Activated B cell treated with CpG ODN at 0.5 μM for 24 hours (primary cell): Measurements from ENCODE around the gene RALA. TPM values are rescaled to one million over a fixed set of nuclear protein-coding genes. Genes with fewer than 3 reads are reported as not detected.
A peak's percentile ranks its signal among the peaks of the same experiment; 100 is the strongest.

Source experiments
- ATAC-seq: fragments of 200-7000 bp; cut with Tn5 transposase; one replicate; pipeline ENCODE4 v1.10.0; 2021; ENCODE audit warnings: low read depth, mild to moderate bottlenecking, moderate library complexity
- CTCF ChIA-PET: fragments of 350-600 bp; sonication (Branson Sonifier 250); formaldehyde crosslinking; loops from one replicate; lab custom pipeline; 2021; ENCODE audit warnings: antibody characterized with exemption; lab: Charles Lee
- POLR2A ChIA-PET: fragments of 350-600 bp; sonication (Branson Sonifier 250); formaldehyde crosslinking; loops from one replicate; lab custom pipeline; 2021; ENCODE audit warnings: antibody characterized with exemption; lab: Charles Lee
- DNase-seq: peaks from one replicate; pipeline ENCODE4 v3.0.0; 2022
- H3K27ac Mint-ChIP-seq: one replicate; pipeline ENCODE4 v1.8.0; 2020; ENCODE audit warnings: mixed read lengths
- H3K27me3 Mint-ChIP-seq: one replicate; pipeline ENCODE4 v1.8.0; 2021; ENCODE audit warnings: mixed read lengths
- H3K36me3 Mint-ChIP-seq: one replicate; pipeline ENCODE4 v1.8.0; 2021; ENCODE audit warnings: low read depth, mixed read lengths
- H3K4me1 Mint-ChIP-seq: one replicate; pipeline ENCODE4 v1.8.0; 2021; ENCODE audit warnings: mixed read lengths
- H3K4me3 Mint-ChIP-seq: one replicate; pipeline ENCODE4 v1.8.0; 2020; ENCODE audit warnings: mild to moderate bottlenecking, mixed read lengths
- H3K9me3 Mint-ChIP-seq: one replicate; pipeline ENCODE4 v1.8.0; 2020; ENCODE audit warnings: mixed read lengths
- CTCF ChIP-seq: fragments of 200-600 bp; IDR thresholded peaks from one replicate; pipeline ENCODE4 v1.8.0; 2022; ENCODE audit warnings: antibody characterized with exemption, mild to moderate bottlenecking
- intact Hi-C: fragments of 100-400 bp; cut with micrococcal nuclease; formaldehyde crosslinking; loops from one replicate; pipeline ENCODE4 v1.15.1; 2024
- total RNA-seq: library from RNA; stranded (reverse); gene quantifications from 2 replicates; pipeline ENCODE4 v1.2.3, GENCODE V29; 2022

The RALA gene
- total RNA-seq, 1 donor from 2014 or later: 37.3 TPM

- no peaks in the 10 kb centered on the region for H3K9me3 Mint-ChIP-seq
- TF ChIP-seq CTCF: no peak
- intact Hi-C loops: loop anchor here (1.0 to 10.0 kb wide), 8 partner anchors 13 to 1558 kb away; partner anchors contain the start of genes MPLKIP, RALA, STARD3NL and VPS41
- H3K4me3 Mint-ChIP-seq: peak overlapping the region; percentile 89
- peak overlapping the region; percentile 94 for H3K27ac Mint-ChIP-seq
- ATAC-seq: peak; percentile 89
- peaks cover 12% of the 10 kb centered on the region for H3K36me3 Mint-ChIP-seq
- CTCF ChIA-PET: interaction anchor here (1.1 to 6.1 kb wide), 2 partner anchors 13 to 153 kb away, joined by 4 to 53 read pairs; no protein-coding TSS in a partner anchor
- POLR2A ChIA-PET: interaction anchor here (0.5 to 4.4 kb wide), 11 partner anchors 11 to 824 kb away, joined by 3 to 80 read pairs (median 8); partner anchors contain the start of genes CDK13, MPLKIP, RALA and SUGCT
- DNase-seq: peak; percentile 95
- no peaks in the 10 kb centered on the region for H3K27me3 Mint-ChIP-seq
- peaks cover 52% of the 10 kb centered on the region for H3K4me1 Mint-ChIP-seq
Observed at GRCh38 chr7:39732837-39733804, 109.7 kb downstream of the RALA start.

- no peak for TF ChIP-seq CTCF
- no peaks in the 10 kb centered on the region for H3K27me3 Mint-ChIP-seq
- no peaks in the 10 kb centered on the region for H3K9me3 Mint-ChIP-seq
- ATAC-seq: peak; percentile 7
- DNase-seq: no peak
- POLR2A ChIA-PET: interaction anchor here (0.7 to 4.4 kb wide), 9 partner anchors 111 to 891 kb away, joined by 3 to 80 read pairs (median 8); partner anchors contain the start of genes CDK13, MPLKIP, RALA and SUGCT
- peak overlapping the region; percentile 89 for H3K4me3 Mint-ChIP-seq
- peaks cover 13% of the 10 kb centered on the region for H3K36me3 Mint-ChIP-seq
- peaks cover 52% of the 10 kb centered on the region for H3K4me1 Mint-ChIP-seq
- CTCF ChIA-PET: interaction anchor here (1.0 to 6.1 kb wide), 5 partner anchors 11 to 154 kb away, joined by 3 to 53 read pairs (median 6); no protein-coding TSS in a partner anchor
- intact Hi-C loops: loop anchor here (1.0 to 10.0 kb wide), 8 partner anchors 12 to 1559 kb away; partner anchors contain the start of genes MPLKIP, RALA, STARD3NL and VPS41
- peak overlapping the region; percentile 94 for H3K27ac Mint-ChIP-seq
Observed at GRCh38 chr7:39733881-39734632, 110.7 kb downstream of the RALA start.

GRCh38 chr7:39734633-39735004, 111.2 kb downstream of the RALA start:
- H3K27ac Mint-ChIP-seq: peak overlapping the region; percentile 94
- intact Hi-C loops: loop anchor here (10.0 kb wide), 1 partner anchor 1560 kb away; the partner anchor contains the start of gene STARD3NL
- H3K4me1 Mint-ChIP-seq: peaks cover 52% of the 10 kb centered on the region
- TF ChIP-seq CTCF: no peak
- ChIA-PET CTCF (interaction anchor here (1.0 to 6.1 kb wide), 4 partner anchors 11 to 154 kb away, joined by 3 to 53 read pairs (median 10); no protein-coding TSS in a partner anchor), POLR2A (interaction anchor here (0.7 to 4.4 kb wide), 5 partner anchors 112 to 892 kb away, joined by 3 to 80 read pairs (median 8); partner anchors contain the start of genes CDK13, RALA and SUGCT)
- DNase-seq (no peak), ATAC-seq (no peak)
- H3K36me3 Mint-ChIP-seq: peaks cover 13% of the 10 kb centered on the region
- no peaks in the 10 kb centered on the region for H3K9me3 Mint-ChIP-seq
- peak overlapping the region; percentile 89 for H3K4me3 Mint-ChIP-seq
- no peaks in the 10 kb centered on the region for H3K27me3 Mint-ChIP-seq

- Mint-ChIP-seq H3K4me3 (peak overlapping the region; percentile 32), H3K27ac (peak overlapping the region; percentile 57), H3K4me1 (peaks cover 52% of the 10 kb centered on the region), H3K27me3 (no peaks in the 10 kb centered on the region), H3K36me3 (peaks cover 13% of the 10 kb centered on the region), H3K9me3 (no peaks in the 10 kb centered on the region)
- POLR2A ChIA-PET: interaction anchor here (0.7 to 4.4 kb wide), 4 partner anchors 95 to 214 kb away, joined by 4 to 80 read pairs (median 5); partner anchors contain the start of genes CDK13 and RALA
- intact Hi-C loops: loop anchor here (10.0 kb wide), 1 partner anchor 1561 kb away; the partner anchor contains the start of gene STARD3NL
- no peak for ATAC-seq
- CTCF ChIA-PET: interaction anchor here (0.9 to 6.1 kb wide), 4 partner anchors 9 to 156 kb away, joined by 5 to 53 read pairs (median 10); no protein-coding TSS in a partner anchor
- TF ChIP-seq CTCF: no peak
- no peak for DNase-seq
Observed at GRCh38 chr7:39735903-39736302, 112.5 kb downstream of the RALA start.
